HCT116 (cell line): ENCODE data around the gene PRLR. TPM values are rescaled to one million over a fixed set of nuclear protein-coding genes. Genes with fewer than 3 reads are reported as not detected.

ENCODE experiments used
- ATAC-seq: fragments of 200-7000 bp; cut with Tn5 transposase; 2 replicates; pipeline ENCODE4 v1.9.1; 2020; ENCODE audit warnings: mild to moderate bottlenecking, moderate library complexity
- BruUV-seq: library from RNA; stranded (reverse); fragments of 400-500 nt; replicated peaks from 2 replicates; lab custom pipeline; 2021; lab: Mats Ljungman, UMichigan
- CTCF ChIA-PET: fragments of 300-600 bp; sonication (Branson Sonifier 250); formaldehyde crosslinking; loops from one replicate; lab custom pipeline; 2021; ENCODE audit warnings: antibody characterized with exemption; lab: Charles Lee
- POLR2A ChIA-PET: fragments of 300-600, 350-600 bp; sonication (Branson Sonifier 250); formaldehyde crosslinking; loops from one replicate; lab custom pipeline; 2021; ENCODE audit warnings: antibody characterized with exemption; lab: Charles Lee
- RAD21 ChIA-PET, 2 experiments: fragments of 300-600 bp; sonication (Branson Sonifier 250); formaldehyde crosslinking; loops; one replicate each; lab custom pipeline; 2023; ENCODE audit warnings: low total read pairs in 2 of 2; ENCODE audit not compliant: uncharacterized antibody in 2 of 2, unreplicated experiment in 2 of 2, low non-redundant PET in 1 of 2; lab: Charles Lee
- DNase-seq: peaks from one replicate; pipeline ENCODE4 v3.0.0-alpha.2; 2010; ENCODE audit warnings: low read depth, low spot score
- H2AFZ ChIP-seq: fragments of 200-600 bp; shearing (Covaris generic), sonication (generic); 2 replicates; pipeline ENCODE4 v1.6.1; 2017; ENCODE audit warnings: low read depth, mixed run types, mixed read lengths, antibody characterized with exemption, low read length; ENCODE audit not compliant: poor library complexity, severe bottlenecking
- H3K27ac ChIP-seq: 2 replicates; pipeline ENCODE4 v1.5.1; 2012; ENCODE audit warnings: low read depth, low read length
- H3K27me3 ChIP-seq: fragments of 200-600 bp; sonication (generic); 2 replicates; pipeline ENCODE4 v1.6.1; 2016; ENCODE audit warnings: mixed run types, low read length, mixed read lengths; ENCODE audit not compliant: insufficient read depth
- H3K36me3 ChIP-seq, 2 experiments: fragments of 200-500 bp in 1 of 2; fragments of 200-600 bp in 1 of 2; sonication (Bioruptor generic) in 1 of 2; sonication (generic) in 1 of 2; 2 replicates each; pipeline versions ENCODE4 v1.5.1 to v1.6.1; 2014 to 2016; ENCODE audit warnings: low read length in 2 of 2, inconsistent platforms in 1 of 2, mixed read lengths in 1 of 2, mixed run types in 1 of 2; ENCODE audit not compliant: insufficient read depth in 2 of 2, control insufficient read depth in 1 of 2
- H3K4me1 ChIP-seq, 2 experiments: fragments of 200-600 bp in 1 of 2; sonication (generic) in 1 of 2; 2 replicates each; pipeline versions ENCODE4 v1.5.1 to v1.6.1; 2012 to 2017; ENCODE audit warnings: low read length in 2 of 2, inconsistent platforms in 1 of 2, mild to moderate bottlenecking in 1 of 2, mixed read lengths in 1 of 2, mixed run types in 1 of 2, moderate library complexity in 1 of 2; ENCODE audit not compliant: insufficient read depth in 2 of 2, control insufficient read depth in 1 of 2
- H3K4me2 ChIP-seq: fragments of 200-600 bp; sonication (generic); 2 replicates; pipeline ENCODE4 v1.6.1; 2017; ENCODE audit warnings: mixed run types, low read length, mixed read lengths
- H3K4me3 ChIP-seq, 2 experiments: fragments of 200-600 bp in 1 of 2; sonication (generic) in 1 of 2; replicated peaks in 1 of 2; 2 replicates each; pipeline ENCODE4 v1.5.1; 2011 to 2016; ENCODE audit warnings: low read length in 2 of 2, control low read depth in 1 of 2, low read depth in 1 of 2, mild to moderate bottlenecking in 1 of 2, mixed read lengths in 1 of 2, mixed run types in 1 of 2
- H3K79me2 ChIP-seq: fragments of 200-600 bp; sonication (generic); 2 replicates; pipeline ENCODE4 v1.6.1; 2017; ENCODE audit warnings: mild to moderate bottlenecking, mixed run types, low read length, moderate library complexity, mixed read lengths; ENCODE audit not compliant: insufficient read depth
- H3K9ac ChIP-seq: fragments of 200-600 bp; sonication (generic); 2 replicates; pipeline ENCODE4 v1.6.1; 2016; ENCODE audit warnings: low read length, mixed read lengths
- H3K9me2 ChIP-seq: fragments of 200-600 bp; sonication (generic), shearing (Covaris generic); 2 replicates; pipeline ENCODE4 v1.6.1; 2017; ENCODE audit warnings: mixed run types, mild to moderate bottlenecking, moderate library complexity; ENCODE audit not compliant: insufficient read depth
- H3K9me3 ChIP-seq, 2 experiments: fragments of 200-500 bp in 1 of 2; fragments of 200-600 bp in 1 of 2; sonication (Bioruptor generic) in 1 of 2; sonication (generic) in 1 of 2; 2 replicates each; pipeline ENCODE4 v1.6.1; 2014 to 2017; ENCODE audit warnings: low read length in 2 of 2, mixed read lengths in 2 of 2, inconsistent platforms in 1 of 2, low read depth in 1 of 2, mild to moderate bottlenecking in 1 of 2, mixed run types in 1 of 2, moderate library complexity in 1 of 2; ENCODE audit not compliant: control insufficient read depth in 1 of 2, insufficient read depth in 1 of 2
- H4K20me1 ChIP-seq: fragments of 200-600 bp; sonication (generic), shearing (Covaris generic); 2 replicates; pipeline ENCODE4 v1.6.1; 2017; ENCODE audit warnings: mixed run types, mild to moderate bottlenecking, moderate library complexity; ENCODE audit not compliant: insufficient read depth
- CBX3 ChIP-seq: IDR thresholded peaks from 2 replicates; pipeline ENCODE4 v1.6.1; 2012; ENCODE audit warnings: low read depth
- EGR1 ChIP-seq: IDR thresholded peaks from 2 replicates; pipeline ENCODE4 v1.6.1; 2012; ENCODE audit warnings: low read depth
- EZH2phosphoT487 ChIP-seq: fragments of 200-600 bp; IDR thresholded peaks from 2 replicates; pipeline ENCODE4 v1.6.1; 2018; ENCODE audit warnings: antibody characterized with exemption, borderline replicate concordance
- POLR2AphosphoS5 ChIP-seq: IDR thresholded peaks from 2 replicates; pipeline ENCODE4 v1.6.1; 2011; ENCODE audit warnings: mild to moderate bottlenecking, low read depth, low read length, moderate library complexity
- REST ChIP-seq: IDR thresholded peaks from 2 replicates; pipeline ENCODE4 v1.6.1; 2012; ENCODE audit warnings: low read depth
- SIN3A ChIP-seq: IDR thresholded peaks from 2 replicates; pipeline ENCODE4 v1.6.1; 2012; ENCODE audit warnings: low read depth
- SP1 ChIP-seq: IDR thresholded peaks from 2 replicates; pipeline ENCODE4 v1.6.1; 2012; ENCODE audit warnings: low read depth
- YY1 ChIP-seq: IDR thresholded peaks from 2 replicates; pipeline ENCODE4 v1.6.1; 2011; ENCODE audit warnings: low read length, low read depth, moderate library complexity, mild to moderate bottlenecking; ENCODE audit not compliant: insufficient replicate concordance; ENCODE audit errors: extremely low read depth
- ZBTB33 ChIP-seq: IDR thresholded peaks from 2 replicates; pipeline ENCODE4 v1.6.1; 2011; ENCODE audit warnings: mild to moderate bottlenecking, low read length, moderate library complexity; ENCODE audit not compliant: insufficient replicate concordance; ENCODE audit errors: extremely low read depth
- ZFX ChIP-seq: fragments of 450-650 bp; IDR thresholded peaks from 2 replicates; pipeline ENCODE4 v1.6.1; 2017
- intact Hi-C: fragments of 100-400 bp; cut with micrococcal nuclease; formaldehyde crosslinking; loops from 2 replicates; pipeline ENCODE4 v1.10.0; 2022
- total RNA-seq: library from RNA; stranded (reverse); gene quantifications from one replicate; pipeline ENCODE4 v1.2.1, GENCODE V29; 2021; ENCODE audit not compliant: unreplicated experiment
- TF ChIP-seq, protein P1 (sequence below), 3 experiments: fragments of 200-600 bp in 1 of 3; sonication (generic) in 1 of 3; IDR thresholded peaks in 2 of 3; conservative IDR thresholded peaks in 1 of 3; 2 replicates each; pipeline ENCODE4 v1.5.1; 2012 to 2017; ENCODE audit warnings: low read depth in 2 of 3, low read length in 2 of 3, antibody characterized with exemption in 1 of 3, borderline replicate concordance in 1 of 3, control low read depth in 1 of 3, mild to moderate bottlenecking in 1 of 3, mixed read lengths in 1 of 3, mixed run types in 1 of 3, moderate library complexity in 1 of 3; ENCODE audit not compliant: insufficient read depth in 1 of 3

Gene PRLR
- total RNA-seq, 1 experiment from 2014 or later: 0.10 TPM

DNA sequence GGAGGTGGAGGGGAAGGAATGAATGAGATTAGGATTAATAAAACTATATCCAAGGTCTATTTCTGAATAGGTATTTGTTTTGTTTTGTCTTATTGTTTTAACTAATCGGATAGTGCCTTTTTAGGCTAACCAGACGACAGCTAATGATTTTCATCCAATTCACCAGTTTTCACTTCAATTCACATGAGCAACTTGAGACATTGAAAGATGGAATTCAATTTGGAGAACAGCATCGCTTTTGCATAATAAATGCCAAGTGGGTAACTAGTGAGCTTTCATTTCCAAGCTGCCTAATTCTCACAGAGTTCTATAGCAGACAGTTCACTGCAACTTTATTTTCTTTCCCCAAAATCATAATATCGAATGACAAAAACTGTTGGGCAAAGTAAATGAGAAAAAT, 187.5 kb downstream of the PRLR start:
- no peaks in the 10 kb centered on the region for H4K20me1 ChIP-seq
- no peaks in the 10 kb centered on the region for H3K9me3 ChIP-seq
- intact Hi-C loops: no loop called here
- H3K9ac ChIP-seq: no peak overlapping the region
- BruUV-seq: no TSS peak
- no peaks in the 10 kb centered on the region for H3K9me2 ChIP-seq
- DNase-seq: no peak
- H3K4me2 ChIP-seq: no peak overlapping the region
- H3K36me3 ChIP-seq: no peaks in the 10 kb centered on the region
- ChIA-PET RAD21 (no interaction called here), POLR2A (no interaction called here), CTCF (no interaction called here)
- TF ChIP-seq YY1 (no peak), REST (no peak), ZFX (no peak), CBX3 (no peak), SIN3A (no peak), EGR1 (no peak), POLR2AphosphoS5 (no peak), SP1 (no peak), ZBTB33 (no peak), EZH2phosphoT487 (no peak)
- TF ChIP-seq, protein P1, sequence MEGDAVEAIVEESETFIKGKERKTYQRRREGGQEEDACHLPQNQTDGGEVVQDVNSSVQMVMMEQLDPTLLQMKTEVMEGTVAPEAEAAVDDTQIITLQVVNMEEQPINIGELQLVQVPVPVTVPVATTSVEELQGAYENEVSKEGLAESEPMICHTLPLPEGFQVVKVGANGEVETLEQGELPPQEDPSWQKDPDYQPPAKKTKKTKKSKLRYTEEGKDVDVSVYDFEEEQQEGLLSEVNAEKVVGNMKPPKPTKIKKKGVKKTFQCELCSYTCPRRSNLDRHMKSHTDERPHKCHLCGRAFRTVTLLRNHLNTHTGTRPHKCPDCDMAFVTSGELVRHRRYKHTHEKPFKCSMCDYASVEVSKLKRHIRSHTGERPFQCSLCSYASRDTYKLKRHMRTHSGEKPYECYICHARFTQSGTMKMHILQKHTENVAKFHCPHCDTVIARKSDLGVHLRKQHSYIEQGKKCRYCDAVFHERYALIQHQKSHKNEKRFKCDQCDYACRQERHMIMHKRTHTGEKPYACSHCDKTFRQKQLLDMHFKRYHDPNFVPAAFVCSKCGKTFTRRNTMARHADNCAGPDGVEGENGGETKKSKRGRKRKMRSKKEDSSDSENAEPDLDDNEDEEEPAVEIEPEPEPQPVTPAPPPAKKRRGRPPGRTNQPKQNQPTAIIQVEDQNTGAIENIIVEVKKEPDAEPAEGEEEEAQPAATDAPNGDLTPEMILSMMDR (IDR thresholded peaks at IDR 0.05 in 2 of 3, conservative IDR thresholded peaks at IDR 0.05 in 1 of 3; ENCODE audit: borderline replicate concordance in 1 of 3, insufficient read depth in 1 of 3, low read depth in 2 of 3, low read length in 2 of 3): no peak
- ATAC-seq: no peak
- no peaks in the 10 kb centered on the region for H3K4me1 ChIP-seq
- no peaks in the 10 kb centered on the region for H3K79me2 ChIP-seq
- no peak overlapping the region for H3K27ac ChIP-seq
- no peak overlapping the region for H2AFZ ChIP-seq
- peaks cover 59% of the 10 kb centered on the region for H3K27me3 ChIP-seq
- no peak overlapping the region for H3K4me3 ChIP-seq
